HEK293 (cell line): ENCODE data around the gene SLFN12L.

Source experiments
- CTCF ChIA-PET: fragments of 350-600 bp; formaldehyde crosslinking; extraction: SDS; loops from one replicate; lab custom pipeline; 2021; ENCODE audit warnings: antibody characterized with exemption; lab: Yijun Ruan, JAX
- POLR2A ChIA-PET: fragments of 300-600 bp; formaldehyde crosslinking; extraction: SDS; loops from one replicate; lab custom pipeline; 2020; ENCODE audit warnings: antibody characterized with exemption, inconsistent platforms; lab: Yijun Ruan, JAX
- H3K27ac ChIP-seq: fragments of 200-500 bp; sonication (Bioruptor generic); 2 replicates; pipeline ENCODE4 v1.5.1; 2014; ENCODE audit warnings: low read depth, low read length, control low read depth, inconsistent platforms; ENCODE audit errors: extremely low read depth
- H3K36me3 ChIP-seq, 2 experiments: fragments of 200-500 bp in 1 of 2; sonication (Bioruptor generic) in 1 of 2; 1 replicate in 1 of 2; 2 replicates in 1 of 2; pipeline ENCODE4 v1.5.1; 2014 to 2017; ENCODE audit warnings: inconsistent platforms in 2 of 2, low read length in 2 of 2; ENCODE audit not compliant: control insufficient read depth in 2 of 2, insufficient read depth in 1 of 2
- H3K4me1 ChIP-seq: fragments of 200-500 bp; sonication (Bioruptor generic); 2 replicates; pipeline ENCODE4 v1.5.1; 2014; ENCODE audit warnings: mild to moderate bottlenecking, low read length, inconsistent platforms; ENCODE audit not compliant: control insufficient read depth, insufficient read depth
- H3K4me3 ChIP-seq: 2 replicates; pipeline ENCODE4 v1.5.1; 2011; ENCODE audit warnings: low read depth, mild to moderate bottlenecking, control low read depth, low read length, moderate library complexity
- H3K9me3 ChIP-seq: fragments of 200-500 bp; sonication (Bioruptor generic); 2 replicates; pipeline ENCODE4 v1.5.1; 2014; ENCODE audit warnings: low read depth, low read length, inconsistent platforms; ENCODE audit not compliant: control insufficient read depth, insufficient read depth
- KLF7 ChIP-seq: fragments of 450-650 bp; formaldehyde crosslinking; IDR thresholded peaks from 2 replicates; pipeline ENCODE4 v1.5.1; 2016; ENCODE audit warnings: missing biosample characterization, missing genetic modification characterization, borderline replicate concordance
- ZBTB20 ChIP-seq: fragments of 450-650 bp; formaldehyde crosslinking; IDR thresholded peaks from 2 replicates; pipeline ENCODE4 v1.5.1; 2016; ENCODE audit warnings: missing biosample characterization, missing genetic modification characterization
- ZBTB48 ChIP-seq: fragments of 450-650 bp; formaldehyde crosslinking; IDR thresholded peaks from 2 replicates; pipeline ENCODE4 v1.5.1; 2016; ENCODE audit warnings: missing biosample characterization, missing genetic modification characterization
- ZBTB7A ChIP-seq: fragments of 450-650 bp; formaldehyde crosslinking; IDR thresholded peaks from 2 replicates; pipeline ENCODE4 v1.5.1; 2016; ENCODE audit warnings: low read depth, missing biosample characterization, missing genetic modification characterization
- ZFHX2 ChIP-seq: fragments of 450-650 bp; formaldehyde crosslinking; conservative IDR thresholded peaks from 2 replicates; pipeline ENCODE4 v1.5.1; 2016; ENCODE audit warnings: missing biosample characterization, missing genetic modification characterization
- ZNF335 ChIP-seq: fragments of 450-650 bp; formaldehyde crosslinking; conservative IDR thresholded peaks from 2 replicates; pipeline ENCODE4 v1.5.1; 2016; ENCODE audit warnings: missing biosample characterization, missing genetic modification characterization
- ZNF610 ChIP-seq: fragments of 450-650 bp; formaldehyde crosslinking; IDR thresholded peaks from 2 replicates; pipeline ENCODE4 v1.5.1; 2016; ENCODE audit warnings: missing biosample characterization, missing genetic modification characterization, borderline replicate concordance
- ZNF677 ChIP-seq: fragments of 450-650 bp; IDR thresholded peaks from 2 replicates; pipeline ENCODE4 v1.5.0; 2018; ENCODE audit warnings: missing biosample characterization, mild to moderate bottlenecking, missing genetic modification characterization, moderate library complexity
- ZNF777 ChIP-seq: fragments of 450-650 bp; formaldehyde crosslinking; IDR thresholded peaks from 2 replicates; pipeline ENCODE4 v1.5.1; 2017; ENCODE audit warnings: missing biosample characterization, missing genetic modification characterization, borderline replicate concordance
- ZSCAN30 ChIP-seq: fragments of 450-650 bp; IDR thresholded peaks from 2 replicates; pipeline ENCODE4 v1.5.1; 2018; ENCODE audit warnings: missing biosample characterization, mild to moderate bottlenecking, missing genetic modification characterization, moderate library complexity
- TF ChIP-seq, protein P1 (sequence below): fragments of 450-650 bp; formaldehyde crosslinking; IDR thresholded peaks from 2 replicates; pipeline ENCODE4 v1.5.1; 2016; ENCODE audit warnings: missing biosample characterization, missing genetic modification characterization
- TF ChIP-seq, protein P2 (sequence below): fragments of 450-650 bp; formaldehyde crosslinking; IDR thresholded peaks from 2 replicates; pipeline ENCODE4 v1.5.1; 2016; ENCODE audit warnings: missing biosample characterization, missing genetic modification characterization
- TF ChIP-seq, protein P3 (sequence below): fragments of 450-650 bp; formaldehyde crosslinking; IDR thresholded peaks from 2 replicates; pipeline ENCODE4 v1.5.1; 2016; ENCODE audit warnings: missing biosample characterization, missing genetic modification characterization
- TF ChIP-seq, protein P4 (sequence below): fragments of 450-650 bp; formaldehyde crosslinking; conservative IDR thresholded peaks from 2 replicates; pipeline ENCODE4 v1.5.1; 2016; ENCODE audit warnings: low read depth, missing biosample characterization, missing genetic modification characterization
- TF ChIP-seq, protein P5 (sequence below): fragments of 450-650 bp; formaldehyde crosslinking; conservative IDR thresholded peaks from 2 replicates; pipeline ENCODE4 v1.5.1; 2016; ENCODE audit warnings: low read depth, missing biosample characterization, missing genetic modification characterization
- TF ChIP-seq, protein P6 (sequence below): IDR thresholded peaks from 2 replicates; pipeline ENCODE4 v1.6.1; 2011; ENCODE audit warnings: mild to moderate bottlenecking, low read depth, low read length, borderline replicate concordance

SLFN12L gene

DNA sequence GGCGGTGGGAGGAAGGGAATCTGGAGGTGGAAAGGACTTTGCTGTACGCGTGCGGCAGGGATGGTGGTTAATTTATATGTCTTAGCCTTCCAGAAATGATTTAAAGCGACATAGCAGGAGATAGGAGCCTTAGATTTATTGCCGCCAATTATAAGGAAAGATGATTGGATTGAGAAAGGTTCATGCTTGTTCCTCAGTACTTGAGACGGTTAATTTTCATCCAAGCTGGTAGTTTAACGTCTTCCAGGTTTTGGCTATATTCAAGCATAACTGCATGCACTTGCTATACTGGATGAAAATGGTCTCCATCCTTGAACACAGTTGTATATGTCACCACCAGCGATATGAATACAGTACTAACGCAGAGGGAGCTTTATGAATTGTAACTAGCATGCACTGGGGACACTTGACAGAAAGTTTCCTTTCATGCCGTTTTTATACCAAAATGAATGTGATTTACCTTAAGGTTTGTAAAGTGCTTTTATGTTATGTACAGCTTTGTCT lies 41.5 kb upstream of the SLFN12L start:
- peaks cover 5% of the 10 kb centered on the region; the same call in 1 of the 2 replicates for H3K4me1 ChIP-seq
- TF ChIP-seq ZBTB48 (tag by site-specific recombination) (peak; percentile 99), ZNF610 (no peak), ZFHX2 (tag by site-specific recombination) (peak; percentile 44; the same call in 1 of the 2 replicates), ZSCAN30 (tag by site-specific recombination) (no peak)
- TF ChIP-seq, protein P1, sequence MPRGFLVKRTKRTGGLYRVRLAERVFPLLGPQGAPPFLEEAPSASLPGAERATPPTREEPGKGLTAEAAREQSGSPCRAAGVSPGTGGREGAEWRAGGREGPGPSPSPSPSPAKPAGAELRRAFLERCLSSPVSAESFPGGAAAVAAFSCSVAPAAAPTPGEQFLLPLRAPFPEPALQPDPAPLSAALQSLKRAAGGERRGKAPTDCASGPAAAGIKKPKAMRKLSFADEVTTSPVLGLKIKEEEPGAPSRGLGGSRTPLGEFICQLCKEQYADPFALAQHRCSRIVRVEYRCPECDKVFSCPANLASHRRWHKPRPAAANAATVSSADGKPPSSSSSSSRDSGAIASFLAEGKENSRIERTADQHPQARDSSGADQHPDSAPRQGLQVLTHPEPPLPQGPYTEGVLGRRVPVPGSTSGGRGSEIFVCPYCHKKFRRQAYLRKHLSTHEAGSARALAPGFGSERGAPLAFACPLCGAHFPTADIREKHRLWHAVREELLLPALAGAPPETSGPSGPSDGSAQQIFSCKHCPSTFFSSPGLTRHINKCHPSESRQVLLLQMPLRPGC (tag by site-specific recombination) = no peak
- peaks cover 20 to 28% of the 10 kb centered on the region in 2 experiments for H3K36me3 ChIP-seq
- H3K4me3 ChIP-seq = peak overlapping the region; percentile 88
- H3K9me3 ChIP-seq = no peaks in the 10 kb centered on the region
- POLR2A ChIA-PET = interaction anchor here (0.5 to 4.5 kb wide), 22 partner anchors 8 to 1111 kb away, joined by 3 to 66 read pairs (median 4); partner anchors contain the start of genes AP2B1, CCT6B, RASL10B and SLFN11
- CTCF ChIA-PET = interaction anchor here (0.6 to 2.2 kb wide), 13 partner anchors 8 to 328 kb away, joined by 3 to 7 read pairs (median 4); partner anchors contain the start of gene AP2B1
- peak overlapping the region; percentile 91 for H3K27ac ChIP-seq

DNA sequence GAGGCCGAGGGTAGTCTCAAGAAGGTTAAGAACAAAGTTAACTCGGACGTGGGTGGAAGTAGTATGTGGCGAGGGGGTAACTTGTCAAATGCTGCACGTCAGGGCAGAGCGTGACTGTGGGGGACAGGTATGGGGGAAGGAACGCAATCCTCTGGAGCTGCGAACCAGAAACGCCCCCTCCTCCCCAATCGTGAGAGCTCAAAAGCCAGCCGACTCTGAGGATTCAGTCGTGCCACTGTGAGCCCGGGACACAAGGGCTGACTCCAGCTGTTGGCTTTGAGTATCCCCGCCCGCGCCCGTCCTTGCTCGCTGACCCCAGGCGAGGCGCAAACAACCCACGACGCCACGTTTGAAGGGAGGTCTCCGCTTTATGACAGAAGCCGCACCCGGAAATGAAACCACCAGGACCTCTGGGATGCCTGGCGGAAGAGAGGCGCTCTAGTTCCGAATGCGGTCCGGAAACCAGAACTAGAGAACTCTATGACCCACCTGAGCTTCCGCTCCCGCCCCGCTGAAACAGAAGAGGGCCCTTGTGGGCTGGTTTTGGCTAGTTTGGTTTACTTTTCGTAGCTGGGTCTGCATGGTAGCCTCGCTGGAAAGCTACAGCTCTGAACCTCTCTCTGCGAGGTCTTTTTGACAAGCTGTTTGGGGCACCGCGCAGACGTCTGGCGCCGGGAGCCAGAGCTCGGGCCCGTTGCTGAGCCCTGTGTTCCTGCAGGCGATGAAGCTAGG lies 40.9 kb upstream of the SLFN12L start, which contains the start of gene PEX12:
PEX12 (minus strand) TSS at position 375 of the 732 bp plus-strand sequence. CDS start 550 bp downstream, outside the sequence.
- H3K36me3 ChIP-seq = peaks cover 27 to 35% of the 10 kb centered on the region in 2 experiments
- H3K9me3 ChIP-seq = no peaks in the 10 kb centered on the region
- POLR2A ChIA-PET = interaction anchor here (0.5 to 4.5 kb wide), 24 partner anchors 8 to 1110 kb away, joined by 3 to 66 read pairs (median 3); partner anchors contain the start of genes AP2B1, CCT6B, RASL10B and SLFN11
- H3K27ac ChIP-seq = peak within 1 kb of the TSS; percentile 91
- H3K4me1 ChIP-seq = peaks cover 5% of the 10 kb centered on the region; the same call in 1 of the 2 replicates
- CTCF ChIA-PET = interaction anchor here (0.6 to 2.2 kb wide), 13 partner anchors 9 to 327 kb away, joined by 3 to 7 read pairs (median 4); partner anchors contain the start of gene AP2B1
- peak within 1 kb of the TSS; percentile 88 for H3K4me3 ChIP-seq
- TF ChIP-seq ZNF677 (tag by site-specific recombination) = no peak
- TF ChIP-seq ZBTB7A (tag by site-specific recombination) = peak; percentile 46; the same call in 1 of the 2 replicates
- TF ChIP-seq ZNF777 = peak; percentile 41; the same call in 1 of the 2 replicates
- 0 out of 2 replicates have a peak, but pooled peaks have one; percentile 12 for TF ChIP-seq KLF7
- TF ChIP-seq, protein P2, sequence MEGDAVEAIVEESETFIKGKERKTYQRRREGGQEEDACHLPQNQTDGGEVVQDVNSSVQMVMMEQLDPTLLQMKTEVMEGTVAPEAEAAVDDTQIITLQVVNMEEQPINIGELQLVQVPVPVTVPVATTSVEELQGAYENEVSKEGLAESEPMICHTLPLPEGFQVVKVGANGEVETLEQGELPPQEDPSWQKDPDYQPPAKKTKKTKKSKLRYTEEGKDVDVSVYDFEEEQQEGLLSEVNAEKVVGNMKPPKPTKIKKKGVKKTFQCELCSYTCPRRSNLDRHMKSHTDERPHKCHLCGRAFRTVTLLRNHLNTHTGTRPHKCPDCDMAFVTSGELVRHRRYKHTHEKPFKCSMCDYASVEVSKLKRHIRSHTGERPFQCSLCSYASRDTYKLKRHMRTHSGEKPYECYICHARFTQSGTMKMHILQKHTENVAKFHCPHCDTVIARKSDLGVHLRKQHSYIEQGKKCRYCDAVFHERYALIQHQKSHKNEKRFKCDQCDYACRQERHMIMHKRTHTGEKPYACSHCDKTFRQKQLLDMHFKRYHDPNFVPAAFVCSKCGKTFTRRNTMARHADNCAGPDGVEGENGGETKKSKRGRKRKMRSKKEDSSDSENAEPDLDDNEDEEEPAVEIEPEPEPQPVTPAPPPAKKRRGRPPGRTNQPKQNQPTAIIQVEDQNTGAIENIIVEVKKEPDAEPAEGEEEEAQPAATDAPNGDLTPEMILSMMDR (tag by site-specific recombination) = peak; percentile 39; the same call in 1 of the 2 replicates
- TF ChIP-seq, protein P3, sequence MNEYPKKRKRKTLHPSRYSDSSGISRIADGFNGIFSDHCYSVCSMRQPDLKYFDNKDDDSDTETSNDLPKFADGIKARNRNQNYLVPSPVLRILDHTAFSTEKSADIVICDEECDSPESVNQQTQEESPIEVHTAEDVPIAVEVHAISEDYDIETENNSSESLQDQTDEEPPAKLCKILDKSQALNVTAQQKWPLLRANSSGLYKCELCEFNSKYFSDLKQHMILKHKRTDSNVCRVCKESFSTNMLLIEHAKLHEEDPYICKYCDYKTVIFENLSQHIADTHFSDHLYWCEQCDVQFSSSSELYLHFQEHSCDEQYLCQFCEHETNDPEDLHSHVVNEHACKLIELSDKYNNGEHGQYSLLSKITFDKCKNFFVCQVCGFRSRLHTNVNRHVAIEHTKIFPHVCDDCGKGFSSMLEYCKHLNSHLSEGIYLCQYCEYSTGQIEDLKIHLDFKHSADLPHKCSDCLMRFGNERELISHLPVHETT (tag by site-specific recombination) = peak; percentile 75; the same call in 1 of the 2 replicates
- TF ChIP-seq ZNF335 (tag by site-specific recombination) = peak; percentile 94
- TF ChIP-seq, protein P4, sequence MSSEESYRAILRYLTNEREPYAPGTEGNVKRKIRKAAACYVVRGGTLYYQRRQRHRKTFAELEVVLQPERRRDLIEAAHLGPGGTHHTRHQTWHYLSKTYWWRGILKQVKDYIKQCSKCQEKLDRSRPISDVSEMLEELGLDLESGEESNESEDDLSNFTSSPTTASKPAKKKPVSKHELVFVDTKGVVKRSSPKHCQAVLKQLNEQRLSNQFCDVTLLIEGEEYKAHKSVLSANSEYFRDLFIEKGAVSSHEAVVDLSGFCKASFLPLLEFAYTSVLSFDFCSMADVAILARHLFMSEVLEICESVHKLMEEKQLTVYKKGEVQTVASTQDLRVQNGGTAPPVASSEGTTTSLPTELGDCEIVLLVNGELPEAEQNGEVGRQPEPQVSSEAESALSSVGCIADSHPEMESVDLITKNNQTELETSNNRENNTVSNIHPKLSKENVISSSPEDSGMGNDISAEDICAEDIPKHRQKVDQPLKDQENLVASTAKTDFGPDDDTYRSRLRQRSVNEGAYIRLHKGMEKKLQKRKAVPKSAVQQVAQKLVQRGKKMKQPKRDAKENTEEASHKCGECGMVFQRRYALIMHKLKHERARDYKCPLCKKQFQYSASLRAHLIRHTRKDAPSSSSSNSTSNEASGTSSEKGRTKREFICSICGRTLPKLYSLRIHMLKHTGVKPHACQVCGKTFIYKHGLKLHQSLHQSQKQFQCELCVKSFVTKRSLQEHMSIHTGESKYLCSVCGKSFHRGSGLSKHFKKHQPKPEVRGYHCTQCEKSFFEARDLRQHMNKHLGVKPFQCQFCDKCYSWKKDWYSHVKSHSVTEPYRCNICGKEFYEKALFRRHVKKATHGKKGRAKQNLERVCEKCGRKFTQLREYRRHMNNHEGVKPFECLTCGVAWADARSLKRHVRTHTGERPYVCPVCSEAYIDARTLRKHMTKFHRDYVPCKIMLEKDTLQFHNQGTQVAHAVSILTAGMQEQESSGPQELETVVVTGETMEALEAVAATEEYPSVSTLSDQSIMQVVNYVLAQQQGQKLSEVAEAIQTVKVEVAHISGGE (tag by site-specific recombination) = peak; percentile 97
- TF ChIP-seq, protein P5, sequence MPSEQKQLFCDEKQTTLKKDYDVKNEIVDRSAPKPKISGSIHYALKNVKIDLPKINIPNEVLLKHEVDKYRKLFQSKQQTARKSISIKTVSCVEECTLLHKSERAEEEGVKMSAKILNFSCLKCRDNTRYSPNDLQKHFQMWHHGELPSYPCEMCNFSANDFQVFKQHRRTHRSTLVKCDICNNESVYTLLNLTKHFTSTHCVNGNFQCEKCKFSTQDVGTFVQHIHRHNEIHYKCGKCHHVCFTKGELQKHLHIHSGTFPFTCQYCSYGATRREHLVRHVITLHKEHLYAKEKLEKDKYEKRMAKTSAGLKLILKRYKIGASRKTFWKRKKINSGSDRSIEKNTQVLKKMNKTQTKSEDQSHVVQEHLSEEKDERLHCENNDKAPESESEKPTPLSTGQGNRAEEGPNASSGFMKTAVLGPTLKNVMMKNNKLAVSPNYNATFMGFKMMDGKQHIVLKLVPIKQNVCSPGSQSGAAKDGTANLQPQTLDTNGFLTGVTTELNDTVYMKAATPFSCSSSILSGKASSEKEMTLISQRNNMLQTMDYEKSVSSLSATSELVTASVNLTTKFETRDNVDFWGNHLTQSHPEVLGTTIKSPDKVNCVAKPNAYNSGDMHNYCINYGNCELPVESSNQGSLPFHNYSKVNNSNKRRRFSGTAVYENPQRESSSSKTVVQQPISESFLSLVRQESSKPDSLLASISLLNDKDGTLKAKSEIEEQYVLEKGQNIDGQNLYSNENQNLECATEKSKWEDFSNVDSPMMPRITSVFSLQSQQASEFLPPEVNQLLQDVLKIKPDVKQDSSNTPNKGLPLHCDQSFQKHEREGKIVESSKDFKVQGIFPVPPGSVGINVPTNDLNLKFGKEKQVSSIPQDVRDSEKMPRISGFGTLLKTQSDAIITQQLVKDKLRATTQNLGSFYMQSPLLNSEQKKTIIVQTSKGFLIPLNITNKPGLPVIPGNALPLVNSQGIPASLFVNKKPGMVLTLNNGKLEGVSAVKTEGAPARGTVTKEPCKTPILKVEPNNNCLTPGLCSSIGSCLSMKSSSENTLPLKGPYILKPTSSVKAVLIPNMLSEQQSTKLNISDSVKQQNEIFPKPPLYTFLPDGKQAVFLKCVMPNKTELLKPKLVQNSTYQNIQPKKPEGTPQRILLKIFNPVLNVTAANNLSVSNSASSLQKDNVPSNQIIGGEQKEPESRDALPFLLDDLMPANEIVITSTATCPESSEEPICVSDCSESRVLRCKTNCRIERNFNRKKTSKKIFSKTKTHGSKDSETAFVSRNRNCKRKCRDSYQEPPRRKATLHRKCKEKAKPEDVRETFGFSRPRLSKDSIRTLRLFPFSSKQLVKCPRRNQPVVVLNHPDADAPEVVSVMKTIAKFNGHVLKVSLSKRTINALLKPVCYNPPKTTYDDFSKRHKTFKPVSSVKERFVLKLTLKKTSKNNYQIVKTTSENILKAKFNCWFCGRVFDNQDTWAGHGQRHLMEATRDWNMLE (tag by site-specific recombination) = peak; percentile 100
- TF ChIP-seq, protein P6, sequence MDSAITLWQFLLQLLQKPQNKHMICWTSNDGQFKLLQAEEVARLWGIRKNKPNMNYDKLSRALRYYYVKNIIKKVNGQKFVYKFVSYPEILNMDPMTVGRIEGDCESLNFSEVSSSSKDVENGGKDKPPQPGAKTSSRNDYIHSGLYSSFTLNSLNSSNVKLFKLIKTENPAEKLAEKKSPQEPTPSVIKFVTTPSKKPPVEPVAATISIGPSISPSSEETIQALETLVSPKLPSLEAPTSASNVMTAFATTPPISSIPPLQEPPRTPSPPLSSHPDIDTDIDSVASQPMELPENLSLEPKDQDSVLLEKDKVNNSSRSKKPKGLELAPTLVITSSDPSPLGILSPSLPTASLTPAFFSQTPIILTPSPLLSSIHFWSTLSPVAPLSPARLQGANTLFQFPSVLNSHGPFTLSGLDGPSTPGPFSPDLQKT = peak; percentile 28; the same call in 1 of the 2 replicates
- TF ChIP-seq ZBTB20 (tag by site-specific recombination) = peak; percentile 63
